ENCODE data around the gene TPD52L2.

TPD52L2 gene

DNA sequence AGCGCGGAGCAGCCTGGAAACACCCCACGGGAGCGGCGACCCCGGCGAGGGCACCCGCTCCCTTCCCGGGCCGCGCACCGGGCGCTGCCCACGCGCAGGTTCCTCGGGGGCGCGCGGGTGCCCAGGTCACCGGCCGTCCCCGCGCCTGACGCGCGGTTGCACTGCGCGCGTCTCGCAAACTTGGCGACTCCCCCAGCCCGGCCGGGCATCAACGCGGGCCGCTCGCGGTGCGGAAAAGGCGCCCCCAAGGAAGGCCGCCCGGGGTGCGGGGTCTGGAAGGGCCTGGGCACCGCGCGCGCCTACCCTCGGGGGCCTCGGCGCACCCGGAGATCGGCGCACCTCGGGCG lies 33.5 kb upstream of the TPD52L2 start:
- TF ChIP-seq, protein P1, sequence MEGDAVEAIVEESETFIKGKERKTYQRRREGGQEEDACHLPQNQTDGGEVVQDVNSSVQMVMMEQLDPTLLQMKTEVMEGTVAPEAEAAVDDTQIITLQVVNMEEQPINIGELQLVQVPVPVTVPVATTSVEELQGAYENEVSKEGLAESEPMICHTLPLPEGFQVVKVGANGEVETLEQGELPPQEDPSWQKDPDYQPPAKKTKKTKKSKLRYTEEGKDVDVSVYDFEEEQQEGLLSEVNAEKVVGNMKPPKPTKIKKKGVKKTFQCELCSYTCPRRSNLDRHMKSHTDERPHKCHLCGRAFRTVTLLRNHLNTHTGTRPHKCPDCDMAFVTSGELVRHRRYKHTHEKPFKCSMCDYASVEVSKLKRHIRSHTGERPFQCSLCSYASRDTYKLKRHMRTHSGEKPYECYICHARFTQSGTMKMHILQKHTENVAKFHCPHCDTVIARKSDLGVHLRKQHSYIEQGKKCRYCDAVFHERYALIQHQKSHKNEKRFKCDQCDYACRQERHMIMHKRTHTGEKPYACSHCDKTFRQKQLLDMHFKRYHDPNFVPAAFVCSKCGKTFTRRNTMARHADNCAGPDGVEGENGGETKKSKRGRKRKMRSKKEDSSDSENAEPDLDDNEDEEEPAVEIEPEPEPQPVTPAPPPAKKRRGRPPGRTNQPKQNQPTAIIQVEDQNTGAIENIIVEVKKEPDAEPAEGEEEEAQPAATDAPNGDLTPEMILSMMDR (IDR thresholded peaks at IDR 0.05), result no peak

DNA sequence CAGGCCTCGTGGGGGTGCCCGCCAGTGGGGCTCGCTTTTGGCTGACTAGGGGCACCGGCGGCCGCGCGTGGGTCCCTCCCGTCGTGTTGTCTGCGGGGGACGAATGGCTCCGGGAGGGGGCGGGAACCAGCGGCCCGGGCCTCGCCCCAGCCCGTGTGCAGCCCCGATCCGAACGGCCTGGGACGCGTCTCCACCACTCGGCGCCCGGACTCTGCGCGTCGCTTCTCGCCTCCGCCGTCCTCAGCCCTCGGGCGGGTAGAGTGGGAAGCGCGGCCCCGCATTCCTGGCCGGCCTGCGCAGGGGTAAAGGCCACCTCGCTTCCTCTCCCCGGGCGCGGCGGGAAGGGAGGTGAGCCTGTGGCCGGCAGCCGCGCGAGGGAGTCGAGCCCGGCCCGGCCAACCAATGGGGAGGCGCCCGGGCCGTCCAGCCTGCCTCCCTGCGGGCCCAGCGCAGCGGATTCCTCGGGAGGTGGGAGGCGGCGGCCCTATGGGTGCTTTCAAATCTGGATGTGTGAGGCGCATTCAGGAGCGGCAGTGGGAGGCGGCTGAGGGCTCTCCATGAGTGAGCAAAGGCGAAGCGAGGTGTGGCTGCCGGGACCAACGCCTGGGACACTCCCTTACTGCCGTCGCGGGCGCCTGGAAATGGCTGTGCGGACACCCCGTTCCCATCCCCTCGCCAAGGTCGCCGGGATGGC lies 32.9 kb upstream of the TPD52L2 start:
- TF ChIP-seq, protein P1 (IDR thresholded peaks at IDR 0.05), result no peak

DNA sequence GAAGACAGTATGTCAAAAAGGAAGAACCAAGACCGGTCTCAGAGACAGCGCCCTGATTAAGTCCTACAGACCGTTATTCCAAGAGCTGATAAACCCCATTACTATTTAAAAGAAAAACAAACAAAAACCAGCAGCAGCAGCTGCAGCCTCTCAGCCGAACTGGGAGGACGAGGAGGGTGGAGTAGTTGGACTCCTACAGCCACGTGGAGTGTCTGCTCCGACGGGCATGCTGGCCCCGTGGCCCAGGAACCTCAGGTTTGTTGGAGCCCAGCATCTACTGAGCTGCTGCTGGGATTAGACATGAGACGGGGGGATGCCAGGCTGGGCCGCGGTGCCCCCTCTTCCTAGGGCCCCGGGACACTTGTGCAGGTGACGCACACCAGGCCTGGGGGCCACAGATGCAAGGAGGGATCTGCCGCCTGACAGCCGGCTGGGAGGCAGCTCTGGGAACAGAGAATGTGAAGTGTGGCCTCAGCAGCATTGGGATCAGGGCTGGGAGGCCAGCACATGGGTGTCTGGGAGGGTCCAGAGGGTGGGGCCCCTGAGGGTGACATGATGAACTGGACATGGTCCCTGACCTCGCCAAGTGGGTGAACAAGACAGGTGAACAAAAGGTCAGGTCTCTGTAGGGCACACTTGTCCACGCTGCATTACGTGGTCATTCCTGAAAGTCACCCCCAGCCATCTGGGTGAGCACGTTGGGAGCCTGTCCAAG lies 31.1 kb upstream of the TPD52L2 start:
- TF ChIP-seq, protein P1 (IDR thresholded peaks at IDR 0.05), result no peak

DNA sequence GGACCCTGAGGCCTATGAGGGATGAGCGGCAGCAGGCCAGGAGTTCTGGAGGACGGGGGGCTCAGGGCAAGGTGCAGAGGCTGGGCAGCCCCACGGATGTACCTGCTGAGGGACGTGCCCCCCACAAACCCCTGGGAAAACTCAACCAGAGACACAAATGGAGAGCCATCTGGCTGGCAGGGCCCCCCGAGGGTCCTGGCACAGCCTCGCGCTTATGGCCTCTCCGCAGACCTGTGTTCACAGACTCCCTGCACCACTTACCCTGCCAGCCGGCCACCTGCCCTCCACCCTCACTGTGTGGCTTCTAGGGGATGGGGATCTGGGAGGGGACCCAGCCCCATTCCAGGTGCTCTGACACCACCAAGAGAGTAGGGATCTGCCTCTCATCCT lies 30.6 kb upstream of the TPD52L2 start:
- TF ChIP-seq, protein P1 (IDR thresholded peaks at IDR 0.05), result no peak

DNA sequence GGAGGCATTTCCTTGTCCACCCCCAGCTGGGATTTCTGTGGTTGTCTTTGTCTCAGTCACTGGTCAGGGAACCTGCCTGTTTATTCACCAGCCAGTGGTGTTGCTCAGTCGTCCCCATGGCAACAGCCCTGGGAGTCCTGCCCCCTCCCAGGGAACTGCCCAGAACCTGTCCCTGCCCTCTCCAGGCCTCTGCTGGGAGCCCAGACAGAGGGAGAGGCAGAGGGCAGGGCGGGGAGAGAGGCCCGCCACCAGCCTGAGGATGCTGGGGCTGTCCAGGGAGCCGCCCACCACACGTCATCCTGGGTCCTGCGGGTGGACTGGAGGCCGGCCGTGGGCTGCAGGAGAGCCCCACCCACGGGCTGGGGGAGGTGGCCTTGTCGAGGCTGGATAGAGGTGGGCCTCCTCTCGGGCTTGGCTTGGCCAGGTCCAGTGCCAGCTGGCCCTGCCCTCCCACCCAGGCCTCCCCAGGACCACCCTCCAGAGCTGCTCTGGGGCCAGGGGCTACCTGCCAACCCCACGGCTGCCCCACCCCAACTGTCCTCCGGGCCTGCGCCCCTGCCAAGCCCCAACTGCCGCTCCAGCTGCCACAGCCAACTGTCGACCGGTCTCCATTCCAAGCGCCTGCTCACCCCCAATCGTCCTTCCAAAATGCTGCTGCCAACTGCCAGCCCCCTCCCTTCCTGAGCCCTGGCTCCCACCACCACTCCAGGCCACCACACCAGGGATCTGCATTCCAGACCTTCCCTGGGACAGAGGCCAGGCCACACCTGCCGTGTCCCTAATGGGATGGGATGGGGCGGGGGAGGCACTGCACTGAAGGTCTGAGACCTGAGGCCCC lies 29.8 kb upstream of the TPD52L2 start:
- TF ChIP-seq, protein P1 (IDR thresholded peaks at IDR 0.05), result no peak

DNA sequence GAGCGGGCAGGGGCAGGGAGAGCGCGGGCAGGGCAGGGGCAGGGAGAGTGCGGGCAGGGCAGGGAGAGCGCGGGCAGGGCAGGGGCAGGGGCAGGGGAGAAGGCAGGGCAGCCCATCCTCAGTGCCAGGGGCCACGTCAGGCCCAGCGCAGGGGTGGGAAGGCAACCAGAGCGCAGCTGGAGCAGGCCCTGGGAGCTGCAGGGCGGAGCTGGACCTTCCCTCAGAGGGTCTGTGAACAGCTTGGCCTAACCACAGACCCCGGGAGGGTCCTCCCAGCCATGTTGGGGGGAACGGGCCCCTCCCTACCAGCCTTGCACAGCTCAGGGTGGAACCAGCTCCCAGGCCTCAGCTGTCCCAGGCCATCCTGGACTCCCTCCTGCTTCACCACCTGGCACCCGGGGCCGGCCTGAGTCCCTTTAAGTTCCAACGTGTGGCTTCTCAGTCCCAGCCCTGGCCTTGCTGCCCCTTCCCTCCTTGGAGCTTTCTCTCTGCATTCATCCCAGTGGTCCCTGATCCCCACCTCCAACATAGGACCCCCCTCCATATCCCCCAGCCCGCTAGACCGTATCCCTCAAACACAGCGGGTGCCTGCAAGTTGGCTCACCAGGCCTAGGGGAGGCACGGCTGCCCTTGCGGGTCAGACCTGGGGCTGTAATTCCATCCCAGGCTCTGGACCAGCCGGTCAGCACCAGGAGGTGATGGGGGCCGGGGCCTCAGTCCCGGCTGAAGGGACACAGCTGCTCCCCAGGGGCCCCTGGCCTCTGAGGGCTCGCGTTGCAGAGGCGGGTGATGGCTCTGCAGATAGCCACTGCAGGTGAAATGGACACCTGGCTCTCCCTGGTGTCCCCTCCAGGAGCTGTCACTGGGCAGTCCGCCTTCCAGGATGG lies 28.4 kb upstream of the TPD52L2 start:
- TF ChIP-seq, protein P1 (IDR thresholded peaks at IDR 0.05), result no peak

- TF ChIP-seq, protein P1 (IDR thresholded peaks at IDR 0.05), result no peak
Observed at GRCh38 chr20:63837479-63837878, 27.6 kb upstream of the TPD52L2 start.
